ENCODE data around the gene GATA2. TPM values are rescaled to one million over a fixed set of nuclear protein-coding genes. Genes with fewer than 3 reads are reported as not detected.

The GATA2 gene
- 3.2 TPM for polyA plus RNA-seq (2013, experiment 1 of 2; ENCODE audit: insufficient read length)
- polyA plus RNA-seq (2013, experiment 2 of 2; ENCODE audit: insufficient read length): 0.89 TPM

- no peak for DNase-seq
Measured at GRCh38 chr3:128492671-128493569, at the start of gene GATA2. Gene GATA2, minus strand, starts transcription at chr3:128493201. Its CDS starts 6,170 bp downstream, at chr3:128487031.

- no peak for DNase-seq
Measured at GRCh38 chr3:128541246-128541645, 48.2 kb upstream of the GATA2 start.

- no peak for DNase-seq
Measured at GRCh38 chr3:128539376-128539775, 46.4 kb upstream of the GATA2 start.

- DNase-seq: no peak
Measured at GRCh38 chr3:128537091-128537703, 44.2 kb upstream of the GATA2 start.

- DNase-seq: no peak
Measured at GRCh38 chr3:128532012-128532983, 39.3 kb upstream of the GATA2 start.

GRCh38 chr3:128524374-128525299, 31.6 kb upstream of the GATA2 start:
- no peak for DNase-seq

- no peak for DNase-seq
Measured at GRCh38 chr3:128523591-128523990, 30.6 kb upstream of the GATA2 start.

GRCh38 chr3:128521715-128522114, 28.7 kb upstream of the GATA2 start:
- DNase-seq: no peak

GRCh38 chr3:128518587-128519490, 25.8 kb upstream of the GATA2 start:
- no peak for DNase-seq

GRCh38 chr3:128517648-128518047, 24.6 kb upstream of the GATA2 start:
- DNase-seq: no peak

- DNase-seq: no peak
Measured at GRCh38 chr3:128515967-128516366, 23.0 kb upstream of the GATA2 start.

- no peak for DNase-seq
Measured at GRCh38 chr3:128508852-128509251, 15.9 kb upstream of the GATA2 start.

GRCh38 chr3:128506754-128507153, 13.8 kb upstream of the GATA2 start:
- no peak for DNase-seq

- DNase-seq: no peak
Measured at GRCh38 chr3:128505771-128506170, 12.8 kb upstream of the GATA2 start.

GRCh38 chr3:128504963-128505730, 12.1 kb upstream of the GATA2 start:
- DNase-seq: no peak

- no peak for DNase-seq
Measured at GRCh38 chr3:128504533-128504915, 11.5 kb upstream of the GATA2 start.

- DNase-seq: no peak
Measured at GRCh38 chr3:128503751-128504532, 10.9 kb upstream of the GATA2 start.

GRCh38 chr3:128503164-128503651, 10.2 kb upstream of the GATA2 start:
- DNase-seq: no peak

- DNase-seq: no peak
Measured at GRCh38 chr3:128502712-128503111, 9.7 kb upstream of the GATA2 start.
